ENCODE measurements around the gene PFDN4. TPM values are rescaled to one million over a fixed set of nuclear protein-coding genes. Genes with fewer than 3 reads are reported as not detected.

PFDN4 gene
- polyA plus RNA-seq, 1 donor from 2014 or later, result 512 TPM

DNA sequence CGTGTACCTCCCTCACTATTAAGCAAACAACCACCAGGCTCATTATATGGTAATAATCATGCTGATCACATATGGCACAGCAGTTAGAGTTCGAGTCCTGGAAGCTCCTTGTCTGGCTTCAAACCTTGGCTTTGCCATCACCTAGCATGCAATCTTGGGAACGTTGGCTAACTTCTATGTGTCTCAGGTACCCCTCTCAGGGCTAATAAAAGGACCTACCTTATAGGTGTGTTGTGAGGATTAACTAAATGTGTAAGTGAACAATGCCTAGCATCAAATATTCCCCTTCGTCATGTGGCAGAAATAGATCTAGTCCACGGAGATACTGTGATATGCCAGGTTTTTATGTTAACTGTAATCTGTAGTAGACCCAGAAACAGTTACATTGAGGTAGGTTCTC, 44.5 kb upstream of the PFDN4 start:
- Histone ChIP-seq H3K9me2 (ENCODE audit: insufficient read depth, low read length) (no peaks in the 10 kb centered on the region), H3K9me3 (ENCODE audit: low read length) (no peaks in the 10 kb centered on the region), H3K36me3 (ENCODE audit: insufficient read depth, low read length) (no peaks in the 10 kb centered on the region), H3K9ac (ENCODE audit: low read length) (no peak overlapping the region), H3K4me3 (ENCODE audit: low read length) (no peak overlapping the region), H3F3A (ENCODE audit: insufficient read depth, low read length, poor library complexity, severe bottlenecking) (no peaks in the 10 kb centered on the region), H2AFZ (ENCODE audit: low read depth, low read length) (no peak overlapping the region), H4K20me1 (ENCODE audit: insufficient read depth) (no peaks in the 10 kb centered on the region), H3K27ac (ENCODE audit: low read length) (no peak overlapping the region), H3K79me2 (replicated peaks; ENCODE audit: insufficient read depth, low read length) (no peaks in the 10 kb centered on the region), H3K4me2 (ENCODE audit: low read length) (no peak overlapping the region), H3K27me3 (ENCODE audit: insufficient read depth, low read depth, low read length) (peaks cover 4% of the 10 kb centered on the region)
- no peak for TF ChIP-seq MXI1 (conservative IDR thresholded peaks at IDR 0.05; ENCODE audit: poor library complexity, severe bottlenecking)
- no peak for TF ChIP-seq TAF1 (IDR thresholded peaks at IDR 0.05; ENCODE audit: low read depth)
- TF ChIP-seq POLR2AphosphoS5 (IDR thresholded peaks at IDR 0.05), result no peak
- no peak for TF ChIP-seq CTCF (IDR thresholded peaks at IDR 0.05; ENCODE audit: poor library complexity, severe bottlenecking)

- TF ChIP-seq TAF1 (IDR thresholded peaks at IDR 0.05; ENCODE audit: low read depth) (no peak), POLR2AphosphoS5 (IDR thresholded peaks at IDR 0.05) (no peak), CTCF (IDR thresholded peaks at IDR 0.05; ENCODE audit: poor library complexity, severe bottlenecking) (no peak), MXI1 (conservative IDR thresholded peaks at IDR 0.05; ENCODE audit: poor library complexity, severe bottlenecking) (no peak), REST (IDR thresholded peaks at IDR 0.05; ENCODE audit: borderline replicate concordance) (no peak), EZH2 (IDR thresholded peaks at IDR 0.05; ENCODE audit: borderline replicate concordance, insufficient read depth, low read length, poor library complexity, severe bottlenecking) (no peak), RAD21 (conservative IDR thresholded peaks at IDR 0.05) (no peak), SMC3 (conservative IDR thresholded peaks at IDR 0.05; ENCODE audit: poor library complexity) (no peak)
- H3K27me3 ChIP-seq (ENCODE audit: insufficient read depth, low read depth, low read length), result peaks cover 7% of the 10 kb centered on the region
- no peaks in the 10 kb centered on the region for H3K36me3 ChIP-seq (ENCODE audit: insufficient read depth, low read length)
- no peaks in the 10 kb centered on the region for H3K9me3 ChIP-seq (ENCODE audit: low read length)
- H3K9ac ChIP-seq (ENCODE audit: low read length), result no peak overlapping the region
- no peak overlapping the region for H3K4me2 ChIP-seq (ENCODE audit: low read length)
- H3K4me3 ChIP-seq (ENCODE audit: low read length), result no peak overlapping the region
- no peak overlapping the region for H2AFZ ChIP-seq (ENCODE audit: low read depth, low read length)
- H4K20me1 ChIP-seq (ENCODE audit: insufficient read depth), result no peaks in the 10 kb centered on the region
- no peaks in the 10 kb centered on the region for H3K9me2 ChIP-seq (ENCODE audit: insufficient read depth, low read length)
- H3K27ac ChIP-seq (ENCODE audit: low read length), result no peak overlapping the region
- H3F3A ChIP-seq (ENCODE audit: insufficient read depth, low read length, poor library complexity, severe bottlenecking), result no peaks in the 10 kb centered on the region
- no peaks in the 10 kb centered on the region for H3K79me2 ChIP-seq (replicated peaks; ENCODE audit: insufficient read depth, low read length)
Observed at GRCh38 chr20:54165014-54165413, 42.9 kb upstream of the PFDN4 start.

All from neural cell (in vitro differentiated cells).